ENCODE data around the gene XRRA1. TPM values are rescaled to one million over a fixed set of nuclear protein-coding genes. Genes with fewer than 3 reads are reported as not detected.

XRRA1 gene
- total RNA-seq, 2 experiments from 2014 or later, result 7.1 to 10.7 TPM

DNA sequence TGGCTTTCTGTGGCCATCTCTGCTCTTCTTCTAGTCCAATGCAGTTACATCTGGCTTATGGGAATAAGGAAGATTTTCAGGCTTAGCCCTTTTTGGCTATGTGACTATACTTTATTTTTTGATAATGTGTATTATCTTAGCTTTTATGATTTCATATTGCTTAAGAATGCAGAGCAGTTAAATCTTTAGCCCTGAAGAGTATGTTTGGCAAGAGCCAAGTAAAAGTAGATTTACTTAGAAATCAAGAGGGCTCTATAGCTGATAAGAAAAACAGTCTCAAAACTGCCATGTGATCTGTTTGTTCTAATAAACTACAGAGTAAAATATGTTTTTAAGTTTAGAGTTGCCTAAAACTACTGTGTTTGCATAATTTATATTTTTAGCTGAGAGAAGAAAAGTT, 139.1 kb downstream of the XRRA1 start:
- Mint-ChIP-seq H3K36me3 (ENCODE audit: low read depth) (peaks cover 16% of the 10 kb centered on the region), H3K27me3 (no peaks in the 10 kb centered on the region), H3K27ac (no peak overlapping the region), H3K4me3 (no peak overlapping the region), H3K4me1 (peaks cover 5% of the 10 kb centered on the region), H3K9me3 (no peaks in the 10 kb centered on the region)
- POLR2A ChIA-PET, result no interaction called here
- CTCF ChIA-PET, result no interaction called here
- DNase-seq, result no peak

DNA sequence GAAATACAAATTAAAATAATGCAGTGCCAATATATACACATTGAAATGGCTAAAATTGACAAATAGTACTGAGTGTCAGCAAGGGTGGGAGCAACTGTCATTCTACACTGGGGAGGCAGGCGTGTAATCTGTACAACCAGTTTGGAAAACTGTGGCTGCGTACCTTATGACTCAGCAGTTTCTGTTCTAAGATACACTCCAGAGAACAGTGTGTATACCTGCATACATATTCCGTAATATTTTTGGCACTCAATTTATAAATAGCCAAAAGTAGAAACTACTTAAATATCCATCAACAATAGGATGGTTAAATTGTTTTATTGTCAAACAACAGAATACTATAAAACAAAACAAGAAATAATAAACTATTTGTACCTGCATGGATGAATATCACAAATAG, 142.6 kb downstream of the XRRA1 start:
- peaks cover 2% of the 10 kb centered on the region for H3K9me3 Mint-ChIP-seq
- CTCF ChIA-PET, result no interaction called here
- no peak overlapping the region for H3K4me3 Mint-ChIP-seq
- peaks cover 5% of the 10 kb centered on the region for H3K4me1 Mint-ChIP-seq
- no peak overlapping the region for H3K27ac Mint-ChIP-seq
- DNase-seq, result no peak
- POLR2A ChIA-PET, result no interaction called here
- H3K27me3 Mint-ChIP-seq, result no peaks in the 10 kb centered on the region
- peaks cover 8% of the 10 kb centered on the region for H3K36me3 Mint-ChIP-seq (ENCODE audit: low read depth)

DNA sequence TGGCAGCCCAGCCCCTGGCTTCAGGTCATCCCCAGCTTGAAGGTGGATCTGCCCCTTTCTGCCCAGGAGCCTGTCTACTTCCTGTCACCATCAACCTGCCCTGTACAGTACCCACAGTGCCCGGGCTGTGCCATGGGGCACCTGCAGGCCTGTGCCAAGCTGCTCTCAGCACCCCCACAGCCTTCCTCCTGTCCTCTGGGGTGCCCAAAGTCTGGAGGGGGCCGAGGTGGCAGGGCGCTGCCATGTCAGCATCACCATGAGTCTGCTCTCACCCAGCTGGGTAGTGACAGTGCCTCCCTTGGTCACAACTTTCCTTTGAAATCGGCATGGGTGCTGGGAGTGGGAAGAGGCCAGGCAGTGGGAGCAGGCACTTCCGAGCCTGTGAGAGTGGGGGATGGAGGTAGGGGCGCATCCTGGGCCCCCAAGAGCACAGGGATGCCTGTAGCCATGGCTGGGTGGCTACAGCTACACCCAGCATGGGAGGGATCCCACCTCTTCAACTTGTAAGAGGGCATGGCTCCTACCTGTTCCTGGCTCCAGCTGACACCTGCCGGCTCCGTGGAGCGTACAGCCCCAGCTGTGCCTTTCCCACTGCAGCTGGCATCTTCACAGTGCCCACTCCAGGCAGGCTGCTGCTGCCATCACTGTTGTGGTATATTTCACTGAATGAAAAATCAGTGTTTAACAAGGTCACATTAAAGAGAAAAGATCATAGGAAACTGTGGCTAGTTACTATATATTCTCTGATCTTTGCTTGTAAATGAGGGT, 157.4 kb downstream of the XRRA1 start:
- Mint-ChIP-seq H3K27me3 (no peaks in the 10 kb centered on the region), H3K36me3 (ENCODE audit: low read depth) (peaks cover 53% of the 10 kb centered on the region), H3K4me1 (no peaks in the 10 kb centered on the region), H3K4me3 (no peak overlapping the region), H3K9me3 (peaks cover 10% of the 10 kb centered on the region), H3K27ac (no peak overlapping the region)
- ChIA-PET POLR2A (no interaction called here), CTCF (interaction anchor here (1.1 kb wide), 1 partner anchor 16 kb away, joined by 3 read pairs; no protein-coding TSS in a partner anchor)
- DNase-seq, result no peak

Other genes starting within 250 kb of the XRRA1 start
- not detected for gene CHRDL2, start 217.7 kb downstream of the XRRA1 start, total RNA-seq
- 10 to 100 TPM; 16.4 to 17.4 TPM for gene RNF169, start 200.2 kb downstream of the XRRA1 start, total RNA-seq
- 100 to 1,000 TPM; 170 to 186 TPM for gene SPCS2, start 175 bp upstream of the XRRA1 start, total RNA-seq
- gene NEU3, start 39.8 kb upstream of the XRRA1 start, total RNA-seq, result 10 to 100 TPM; 10.9 to 12.5 TPM
- gene OR2AT4, start 147.8 kb upstream of the XRRA1 start, total RNA-seq, result not detected
- under 1 TPM in 1 of 2 experiments, not detected in 1; 0.37 TPM for gene SLCO2B1, start 202.0 kb upstream of the XRRA1 start, total RNA-seq